ENCODE measurements around the gene UMPS. TPM values are rescaled to one million over a fixed set of nuclear protein-coding genes. Genes with fewer than 3 reads are reported as not detected.

UMPS gene
- total and polyA plus RNA-seq, 2 of the 4 experiments (the other 2 are of a cell fraction), result 18.7 to 26.7 TPM

DNA sequence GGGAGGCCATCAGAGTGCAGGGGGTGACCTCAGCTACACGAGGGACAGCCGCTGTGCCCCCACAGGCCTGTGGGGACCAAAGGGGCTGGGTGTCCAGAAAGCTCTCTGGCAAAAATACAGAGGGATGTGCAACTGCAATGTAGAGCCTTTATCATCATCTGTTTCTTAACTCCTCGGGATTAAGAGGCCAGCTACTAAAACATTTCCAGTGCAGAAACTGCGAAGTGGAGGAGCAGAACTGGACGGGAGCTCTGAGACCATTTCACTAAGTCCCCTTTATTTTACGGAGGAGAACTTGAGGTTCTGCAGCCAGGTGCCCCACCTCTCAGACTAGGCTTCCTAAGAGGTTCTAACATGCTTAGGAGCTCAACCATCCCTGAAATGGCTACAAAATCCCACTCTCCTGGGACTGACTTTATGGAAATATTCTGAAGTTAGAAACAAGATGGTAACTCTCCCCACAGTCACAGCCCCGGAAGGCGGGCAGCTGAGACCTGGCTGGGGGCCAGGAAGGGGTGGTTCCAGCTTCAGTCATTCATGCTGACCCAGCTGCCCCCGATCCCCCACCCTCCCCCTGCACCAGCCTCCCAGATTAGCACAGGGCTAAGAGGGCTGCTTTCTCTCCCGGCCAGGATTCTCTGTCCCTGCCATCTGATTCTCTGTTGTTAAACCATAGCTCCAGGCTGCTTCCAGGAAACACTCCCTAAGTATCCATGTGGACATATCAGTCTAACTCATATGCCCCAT, 40.3 kb downstream of the UMPS start:
- WGBS, 2 experiments (ENCODE audit: extremely low coverage in 2 of 2, insufficient read length in 1 of 2), result 90% methylated on average over 5 of the region's 10 CpGs; no CpG with 5 or more reads in 1 of the 2 experiments
- DNase-seq (no peak), ATAC-seq (ENCODE audit: low read depth) (no peak)
- Histone ChIP-seq H3K36me3 (ENCODE audit: control insufficient read depth, insufficient read depth, low read length) (peaks cover 30% of the 10 kb centered on the region), H2AFZ (replicated peaks; ENCODE audit: low read length, poor library complexity) (no peak overlapping the region), H2BK120ac (ENCODE audit: low read depth, low read length) (no peak overlapping the region), H2BK15ac (ENCODE audit: low read depth, low read length) (no peak overlapping the region), H2AK5ac (ENCODE audit: low read depth, low read length) (no peak overlapping the region), H3K56ac (ENCODE audit: extremely low read depth, insufficient read depth, low read length) (no peak overlapping the region), H2AK9ac (replicated peaks; ENCODE audit: low read depth, low read length, poor library complexity) (no peak overlapping the region), H3K23ac (ENCODE audit: low read depth, low read length) (peak overlapping the region; percentile 44; the same call in 1 of the 2 replicates), H3K4ac (ENCODE audit: low read depth, low read length) (no peak overlapping the region), H4K20me1 (ENCODE audit: insufficient read depth, low read length) (peaks cover 2% of the 10 kb centered on the region; the same call in 1 of the 2 replicates), H3K27ac (ENCODE audit: insufficient read depth, low read length) (no peak overlapping the region), H2BK5ac (ENCODE audit: low read depth, low read length, poor library complexity, severe bottlenecking) (no peak overlapping the region), H4K8ac (ENCODE audit: low read depth in 2 of 2, low read length in 2 of 2) (peak overlapping the region in 1 of 2 experiments; percentile 13; a peak in 1 of 4 replicates), H3K9ac (ENCODE audit: low read depth, low read length) (no peak overlapping the region), H3K4me3 (ENCODE audit: insufficient read depth, low read depth, low read length) (no peak overlapping the region), H3K9me1 (ENCODE audit: insufficient read depth, low read length) (peaks cover 19% of the 10 kb centered on the region), H3K79me1 (ENCODE audit: low read depth in 1 of 2, low read length in 2 of 2) (peaks cover 4 to 48% of the 10 kb centered on the region in 2 experiments; a peak in 3 of 4 replicates), H3K14ac (replicated peaks; ENCODE audit: low read depth, low read length) (no peak overlapping the region), H4K5ac (ENCODE audit: low read depth, low read length) (no peak overlapping the region), H3K9me3 (ENCODE audit: control insufficient read depth, insufficient read depth, low read length) (no peaks in the 10 kb centered on the region), H4K91ac (ENCODE audit: insufficient read depth, low read depth, low read length) (no peak overlapping the region), H2BK20ac (ENCODE audit: low read depth, low read length) (no peak overlapping the region), H3K4me1 (ENCODE audit: control insufficient read depth, insufficient read depth, low read length) (peaks cover 20% of the 10 kb centered on the region), H3K4me2 (ENCODE audit: low read depth, low read length) (no peak overlapping the region), H3K27me3 (ENCODE audit: control insufficient read depth, insufficient read depth, low read length) (no peaks in the 10 kb centered on the region), H3K18ac (ENCODE audit: low read depth, low read length) (no peak overlapping the region)
- POLR2A ChIA-PET (ENCODE audit: unreplicated experiment), result no interaction called here
- CTCF ChIA-PET, result no interaction called here
- no TSS peak for BruUV-seq (replicated peaks)
- in situ Hi-C loops (cut with MboI; ENCODE audit: low sequenced_read_pairs), result no loop called here
- intact Hi-C loops (cut with micrococcal nuclease), result loop anchor here (5.0 kb wide), 1 partner anchor 42 kb away; no protein-coding TSS in a partner anchor
- TF ChIP-seq NFE2L2 (IDR thresholded peaks at IDR 0.05; ENCODE audit: low read depth, low read length), result no peak
- no peak for TF ChIP-seq FOS (IDR thresholded peaks at IDR 0.05; ENCODE audit: low read depth, low read length)
- TF ChIP-seq, protein P1, sequence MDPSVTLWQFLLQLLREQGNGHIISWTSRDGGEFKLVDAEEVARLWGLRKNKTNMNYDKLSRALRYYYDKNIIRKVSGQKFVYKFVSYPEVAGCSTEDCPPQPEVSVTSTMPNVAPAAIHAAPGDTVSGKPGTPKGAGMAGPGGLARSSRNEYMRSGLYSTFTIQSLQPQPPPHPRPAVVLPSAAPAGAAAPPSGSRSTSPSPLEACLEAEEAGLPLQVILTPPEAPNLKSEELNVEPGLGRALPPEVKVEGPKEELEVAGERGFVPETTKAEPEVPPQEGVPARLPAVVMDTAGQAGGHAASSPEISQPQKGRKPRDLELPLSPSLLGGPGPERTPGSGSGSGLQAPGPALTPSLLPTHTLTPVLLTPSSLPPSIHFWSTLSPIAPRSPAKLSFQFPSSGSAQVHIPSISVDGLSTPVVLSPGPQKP (IDR thresholded peaks at IDR 0.05; ENCODE audit: borderline replicate concordance, low read depth, low read length), result no peak
- no peak for TF ChIP-seq RAD21 (IDR thresholded peaks at IDR 0.05; ENCODE audit: low read length)
- dilution Hi-C loops (cut with HindIII; ENCODE audit: low sequenced_read_pairs, unreplicated experiment), result loop anchor here (25.0 kb wide), 1 partner anchor 117 kb away; the partner anchor contains the start of gene ITGB5
